IMR-90 (cell line): ENCODE data around the gene PRAME. TPM values are rescaled to one million over a fixed set of nuclear protein-coding genes. Genes with fewer than 3 reads are reported as not detected.

ENCODE experiments used
- ATAC-seq: fragments of 200-7000 bp; cut with Tn5 transposase; 2 replicates; pipeline ENCODE4 v1.9.1; 2020; ENCODE audit warnings: low read depth, mild to moderate bottlenecking, moderate library complexity
- BruUV-seq: library from RNA; stranded (reverse); fragments of 400-500 nt; replicated peaks from 2 replicates; lab custom pipeline; 2021; lab: Mats Ljungman, UMichigan
- CTCF ChIA-PET: fragments of 300-600 bp; formaldehyde crosslinking; extraction: SDS; loops from one replicate; lab custom pipeline; 2021; ENCODE audit warnings: antibody characterized with exemption; lab: Yijun Ruan, JAX
- POLR2A ChIA-PET: fragments of 300-600 bp; sonication (Branson Sonifier 250); formaldehyde crosslinking; loops from one replicate; lab custom pipeline; 2022; ENCODE audit warnings: antibody characterized with exemption; ENCODE audit not compliant: unreplicated experiment; lab: Charles Lee
- DNase-seq: peaks from one replicate; pipeline ENCODE4 v3.0.0; 2013
- H2AFZ ChIP-seq: replicated peaks from 2 replicates; pipeline ENCODE3; 2013; ENCODE audit warnings: low read length, mild to moderate bottlenecking; ENCODE audit not compliant: poor library complexity
- H2AK5ac ChIP-seq: 2 replicates; pipeline ENCODE4 v1.6.1; 2013; ENCODE audit warnings: low read depth, low read length, inconsistent platforms
- H2AK9ac ChIP-seq: replicated peaks from 2 replicates; pipeline ENCODE3; 2013; ENCODE audit warnings: mild to moderate bottlenecking, low read depth, low read length, moderate library complexity; ENCODE audit not compliant: poor library complexity
- H2BK120ac ChIP-seq: 2 replicates; pipeline ENCODE4 v1.6.1; 2013; ENCODE audit warnings: low read depth, low read length, inconsistent platforms
- H2BK15ac ChIP-seq: 3 replicates; pipeline ENCODE4 v1.6.1; 2013; ENCODE audit warnings: low read depth, low read length, inconsistent platforms
- H2BK20ac ChIP-seq: 2 replicates; pipeline ENCODE4 v1.6.1; 2013; ENCODE audit warnings: low read depth, mild to moderate bottlenecking, inconsistent platforms, low read length, moderate library complexity
- H2BK5ac ChIP-seq: 2 replicates; pipeline ENCODE4 v1.6.1; 2013; ENCODE audit warnings: mild to moderate bottlenecking, low read depth, low read length, inconsistent platforms; ENCODE audit not compliant: poor library complexity, severe bottlenecking
- H3K14ac ChIP-seq: replicated peaks from 2 replicates; pipeline ENCODE4 v1.6.1; 2013; ENCODE audit warnings: low read depth, low read length, inconsistent platforms
- H3K18ac ChIP-seq: 2 replicates; pipeline ENCODE4 v1.6.1; 2013; ENCODE audit warnings: low read depth, low read length, control low read depth
- H3K23ac ChIP-seq: 2 replicates; pipeline ENCODE4 v1.6.1; 2013; ENCODE audit warnings: low read depth, low read length, inconsistent platforms
- H3K27ac ChIP-seq: 2 replicates; pipeline ENCODE4 v1.5.1; 2013; ENCODE audit warnings: mild to moderate bottlenecking, control low read depth, low read length; ENCODE audit not compliant: insufficient read depth
- H3K27me3 ChIP-seq: 2 replicates; pipeline ENCODE4 v1.6.1; 2013; ENCODE audit warnings: low read length; ENCODE audit not compliant: control insufficient read depth, insufficient read depth
- H3K36me3 ChIP-seq: 2 replicates; pipeline ENCODE4 v1.6.1; 2013; ENCODE audit warnings: low read length, mixed read lengths; ENCODE audit not compliant: control insufficient read depth, insufficient read depth
- H3K4ac ChIP-seq: 2 replicates; pipeline ENCODE4 v1.6.1; 2013; ENCODE audit warnings: low read depth, low read length, inconsistent platforms
- H3K4me1 ChIP-seq: 2 replicates; pipeline ENCODE4 v1.6.1; 2013; ENCODE audit warnings: low read length, mixed read lengths; ENCODE audit not compliant: control insufficient read depth, insufficient read depth
- H3K4me2 ChIP-seq: 2 replicates; pipeline ENCODE4 v1.6.1; 2013; ENCODE audit warnings: low read depth, mild to moderate bottlenecking, control low read depth, low read length, moderate library complexity
- H3K4me3 ChIP-seq: 2 replicates; pipeline ENCODE4 v1.5.1; 2013; ENCODE audit warnings: low read depth, mild to moderate bottlenecking, control low read depth, low read length, moderate library complexity; ENCODE audit not compliant: insufficient read depth
- H3K56ac ChIP-seq: 2 replicates; pipeline ENCODE4 v1.6.1; 2013; ENCODE audit warnings: low read length, inconsistent platforms; ENCODE audit not compliant: insufficient read depth; ENCODE audit errors: extremely low read depth
- H3K79me1 ChIP-seq, 2 experiments: 2 replicates each; pipeline ENCODE4 v1.6.1; 2013; ENCODE audit warnings: low read length in 2 of 2, inconsistent platforms in 1 of 2, low read depth in 1 of 2
- H3K9ac ChIP-seq: 2 replicates; pipeline ENCODE4 v1.6.1; 2013; ENCODE audit warnings: low read depth, low read length, control low read depth
- H3K9me1 ChIP-seq: 2 replicates; pipeline ENCODE4 v1.6.1; 2013; ENCODE audit warnings: low read length, inconsistent platforms; ENCODE audit not compliant: insufficient read depth
- H3K9me3 ChIP-seq: 2 replicates; pipeline ENCODE4 v1.6.1; 2013; ENCODE audit warnings: low read length; ENCODE audit not compliant: control insufficient read depth, insufficient read depth
- H4K20me1 ChIP-seq: 2 replicates; pipeline ENCODE4 v1.6.1; 2013; ENCODE audit warnings: low read length, inconsistent platforms; ENCODE audit not compliant: insufficient read depth
- H4K5ac ChIP-seq: 2 replicates; pipeline ENCODE4 v1.6.1; 2013; ENCODE audit warnings: mild to moderate bottlenecking, low read depth, low read length, control low read depth
- H4K8ac ChIP-seq, 2 experiments: 2 replicates each; pipeline ENCODE4 v1.6.1; 2013; ENCODE audit warnings: low read depth in 2 of 2, low read length in 2 of 2, control low read depth in 1 of 2, inconsistent platforms in 1 of 2
- H4K91ac ChIP-seq: 2 replicates; pipeline ENCODE4 v1.6.1; 2013; ENCODE audit warnings: low read depth, low read length, inconsistent platforms; ENCODE audit not compliant: insufficient read depth
- CHD1 ChIP-seq: IDR thresholded peaks from 2 replicates; pipeline ENCODE4 v1.6.1; 2012; ENCODE audit warnings: low read depth, low read length, improper control_type of control experiment
- ELK1 ChIP-seq: fragments of 150-350 bp; IDR thresholded peaks from 2 replicates; pipeline ENCODE4 v1.6.1; 2016; ENCODE audit warnings: low read depth, mild to moderate bottlenecking, low read length, moderate library complexity, borderline replicate concordance
- MAZ ChIP-seq: IDR thresholded peaks from 2 replicates; pipeline ENCODE4 v1.6.1; 2012; ENCODE audit warnings: low read depth, mild to moderate bottlenecking, low read length, improper control_type of control experiment, moderate library complexity, borderline replicate concordance
- NFE2L2 ChIP-seq: fragments of 150-350 bp; IDR thresholded peaks from 2 replicates; pipeline ENCODE4 v1.6.1; 2016; ENCODE audit warnings: low read depth, mild to moderate bottlenecking, low read length
- RAD21 ChIP-seq: IDR thresholded peaks from 2 replicates; pipeline ENCODE4 v1.6.1; 2012; ENCODE audit warnings: low read length, improper control_type of control experiment
- RFX5 ChIP-seq: IDR thresholded peaks from 2 replicates; pipeline ENCODE4 v1.8.0; 2012; ENCODE audit warnings: low read depth, mild to moderate bottlenecking, low read length, moderate library complexity
- WGBS, 2 experiments: methylation state at CpG; one replicate each; pipeline versions ENCODE4 v1.1.5 to v1.1.7; 2013; ENCODE audit warnings: missing lambda C conversion rate in 2 of 2; ENCODE audit not compliant: insufficient read length in 1 of 2; ENCODE audit errors: extremely low coverage in 2 of 2; 5-methylcytosine and 5-hydroxymethylcytosine counted together
- dilution Hi-C: fragments of 300-500 bp; cut with HindIII; formaldehyde crosslinking; loops from one replicate; pipeline ENCODE4 v1.14.3; 2018; ENCODE audit warnings: low sequenced_read_pairs; ENCODE audit not compliant: unreplicated experiment
- in situ Hi-C: fragments of 300-500 bp; cut with MboI; formaldehyde crosslinking; loops from 3 replicates; pipeline ENCODE4 v1.14.3; 2019; ENCODE audit warnings: low sequenced_read_pairs, inconsistent platforms, mixed read lengths
- intact Hi-C: fragments of 100-400 bp; cut with micrococcal nuclease; formaldehyde crosslinking; loops from 2 replicates; pipeline ENCODE4 v1.10.0; 2022
- polyA plus RNA-seq, 3 experiments: library from polyadenylated mRNA; depleted of rRNA; stranded (reverse); fragments of >200 nt; gene quantifications; 2 replicates each; pipeline ENCODE4 v1.2.3, GENCODE V29; 2012; ENCODE audit warnings: low replicate concordance in 1 of 3
- total RNA-seq: library from RNA; depleted of rRNA; stranded (reverse); fragments of >200 nt; gene quantifications from 2 replicates; pipeline ENCODE4 v1.2.3, GENCODE V29; 2012

PRAME gene
- total and polyA plus RNA-seq, 2 of the 4 experiments (the other 2 are of a cell fraction) = not detected

- in situ Hi-C loops = loop anchor here (10.0 kb wide), 1 partner anchor 107 kb away; no protein-coding TSS in a partner anchor
- no TSS peak for BruUV-seq
- TF ChIP-seq MAZ (no peak), CHD1 (no peak), RFX5 (no peak), RAD21 (no peak), ELK1 (no peak), NFE2L2 (no peak)
- H3K9me1 ChIP-seq = no peaks in the 10 kb centered on the region
- H4K8ac ChIP-seq = no peak overlapping the region
- no peak overlapping the region for H2BK5ac ChIP-seq
- peaks cover 13% of the 10 kb centered on the region for H3K27me3 ChIP-seq
- no peak overlapping the region for H3K27ac ChIP-seq
- H2AK5ac ChIP-seq = no peak overlapping the region
- dilution Hi-C loops = no loop called here
- CTCF ChIA-PET = no interaction called here
- no peak overlapping the region for H3K56ac ChIP-seq
- H2AK9ac ChIP-seq = no peak overlapping the region
- H3K4me3 ChIP-seq = no peak overlapping the region
- H3K4me2 ChIP-seq = no peak overlapping the region
- no peak overlapping the region for H3K14ac ChIP-seq
- no peaks in the 10 kb centered on the region for H4K20me1 ChIP-seq
- intact Hi-C loops = no loop called here
- POLR2A ChIA-PET = no interaction called here
- no peak overlapping the region for H3K4ac ChIP-seq
- H3K23ac ChIP-seq = no peak overlapping the region
- no peaks in the 10 kb centered on the region for H3K9me3 ChIP-seq
- H3K18ac ChIP-seq = no peak overlapping the region
- no peak overlapping the region for H2AFZ ChIP-seq
- no peaks in the 10 kb centered on the region for H3K79me1 ChIP-seq
- H2BK120ac ChIP-seq = no peak overlapping the region
- H2BK15ac ChIP-seq = no peak overlapping the region
- DNase-seq = no peak
- H4K91ac ChIP-seq = no peak overlapping the region
- H3K9ac ChIP-seq = no peak overlapping the region
- H3K4me1 ChIP-seq = no peaks in the 10 kb centered on the region
- no peak overlapping the region for H4K5ac ChIP-seq
- no peaks in the 10 kb centered on the region for H3K36me3 ChIP-seq
- H2BK20ac ChIP-seq = no peak overlapping the region
- 83% methylated on average over 4 of the region's 6 CpGs; no CpG with 5 or more reads in 1 of the 2 experiments for WGBS, 2 experiments
- no peak for ATAC-seq
These were observed 12.4 kb upstream of the PRAME start for GRCh38 chr22:22571429-22571828.
